Activated CD4-positive, alpha-beta T cell treated with anti-CD3 and anti-CD28 coated beads for 36 hours (primary cell): ENCODE measurements around the gene CMSS1. TPM values are rescaled to one million over a fixed set of nuclear protein-coding genes. Genes with fewer than 3 reads are reported as not detected.

Source experiments
- ATAC-seq: fragments of 200-7000 bp; cut with Tn5 transposase; one replicate; pipeline ENCODE4 v1.10.0; 2021; ENCODE audit warnings: mild to moderate bottlenecking, moderate library complexity
- CTCF ChIA-PET: fragments of 350-600 bp; sonication (Branson Sonifier 250); formaldehyde crosslinking; loops from one replicate; lab custom pipeline; 2021; ENCODE audit warnings: antibody characterized with exemption; lab: Charles Lee
- POLR2A ChIA-PET: fragments of 350-600 bp; sonication (Branson Sonifier 250); formaldehyde crosslinking; loops from one replicate; lab custom pipeline; 2021; ENCODE audit warnings: antibody characterized with exemption, inconsistent platforms; lab: Charles Lee
- DNase-seq: peaks from one replicate; pipeline ENCODE4 v3.0.0-alpha.2; 2020
- H3K27ac Mint-ChIP-seq: one replicate; pipeline ENCODE4 v1.8.0; 2021; ENCODE audit warnings: mixed read lengths
- H3K27me3 Mint-ChIP-seq: one replicate; pipeline ENCODE4 v1.8.0; 2021; ENCODE audit warnings: mixed read lengths
- H3K36me3 Mint-ChIP-seq: one replicate; pipeline ENCODE4 v1.8.0; 2021; ENCODE audit warnings: low read depth, mixed read lengths
- H3K4me1 Mint-ChIP-seq: one replicate; pipeline ENCODE4 v1.8.0; 2021; ENCODE audit warnings: mixed read lengths
- H3K4me3 Mint-ChIP-seq: one replicate; pipeline ENCODE4 v1.8.0; 2021; ENCODE audit warnings: mild to moderate bottlenecking, moderate library complexity, mixed read lengths
- H3K9me3 Mint-ChIP-seq: one replicate; pipeline ENCODE4 v1.8.0; 2021; ENCODE audit warnings: low read depth, mixed read lengths
- intact Hi-C, 2 experiments: fragments of 100-400 bp; cut with DNase I in 1 of 2; cut with micrococcal nuclease in 1 of 2; formaldehyde crosslinking; loops; one replicate each; pipeline versions ENCODE4 v1.14.2 to v1.15.1; 2022 to 2024; cut with DNase I, micrococcal nuclease
- total RNA-seq, 2 experiments: library from RNA; stranded (reverse); gene quantifications; one replicate each; pipeline ENCODE4 v1.2.3, GENCODE V29; 2021

Gene CMSS1
- total RNA-seq, 2 experiments from 2014 or later = 94.0 to 96.3 TPM

- Mint-ChIP-seq H3K9me3 (no peaks in the 10 kb centered on the region), H3K27me3 (no peaks in the 10 kb centered on the region), H3K4me1 (peaks cover 14% of the 10 kb centered on the region), H3K4me3 (no peak overlapping the region), H3K27ac (no peak overlapping the region), H3K36me3 (peaks cover 4% of the 10 kb centered on the region)
- no peak for ATAC-seq
- DNase-seq = no peak
- ChIA-PET CTCF (interaction anchor here (0.7 to 1.0 kb wide), 3 partner anchors 9 to 191 kb away, joined by 3 to 5 read pairs (median 4); no protein-coding TSS in a partner anchor), POLR2A (no interaction called here)
- intact Hi-C loops = loop anchor here in 1 of 2 experiments (2.0 kb wide), 1 partner anchor 17 kb away; no protein-coding TSS in a partner anchor
Measured at GRCh38 chr3:99855900-99856299, 38.2 kb downstream of the CMSS1 start.

- ChIA-PET CTCF (interaction anchor here (0.7 kb wide), 1 partner anchor 10 kb away, joined by 5 read pairs; no protein-coding TSS in a partner anchor), POLR2A (interaction anchor here (1.0 kb wide), 1 partner anchor 11 kb away, joined by 4 read pairs; no protein-coding TSS in a partner anchor)
- DNase-seq = no peak
- H3K27ac Mint-ChIP-seq = no peak overlapping the region
- no peak overlapping the region for H3K4me3 Mint-ChIP-seq
- intact Hi-C loops = loop anchor here in 1 of 2 experiments (2.0 kb wide), 1 partner anchor 16 kb away; no protein-coding TSS in a partner anchor
- no peaks in the 10 kb centered on the region for H3K9me3 Mint-ChIP-seq
- H3K36me3 Mint-ChIP-seq = peaks cover 4% of the 10 kb centered on the region
- ATAC-seq = peak; percentile 90
- peaks cover 14% of the 10 kb centered on the region for H3K4me1 Mint-ChIP-seq
- H3K27me3 Mint-ChIP-seq = no peaks in the 10 kb centered on the region
Measured at GRCh38 chr3:99856437-99857220, 39.0 kb downstream of the CMSS1 start.

DNA sequence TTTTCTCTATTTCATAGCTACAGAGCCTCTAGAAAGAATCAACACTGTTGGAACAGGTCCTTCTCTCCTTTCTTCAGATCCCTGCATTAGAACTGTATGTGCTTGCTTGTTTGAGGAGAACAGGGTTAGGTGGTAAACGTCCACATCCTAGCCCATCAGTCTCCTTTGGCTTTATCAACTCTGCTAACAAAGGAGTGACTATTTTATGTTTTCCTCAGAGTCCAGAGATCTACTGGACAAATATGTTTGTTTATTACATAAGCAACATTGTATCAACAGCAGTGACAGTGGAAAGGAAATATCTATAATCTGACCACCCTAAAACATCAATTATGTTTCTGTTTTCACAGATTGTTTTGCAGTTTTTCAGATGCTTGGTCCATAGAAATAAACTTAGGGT, 39.6 kb downstream of the CMSS1 start:
- Mint-ChIP-seq H3K4me3 (no peak overlapping the region), H3K36me3 (peaks cover 4% of the 10 kb centered on the region), H3K9me3 (no peaks in the 10 kb centered on the region), H3K27me3 (no peaks in the 10 kb centered on the region), H3K27ac (no peak overlapping the region), H3K4me1 (peaks cover 14% of the 10 kb centered on the region)
- CTCF ChIA-PET = no interaction called here
- ATAC-seq (no peak), DNase-seq (no peak)
- intact Hi-C loops = loop anchor here in 1 of 2 experiments (2.0 kb wide), 1 partner anchor 16 kb away; no protein-coding TSS in a partner anchor
- POLR2A ChIA-PET = interaction anchor here (1.0 kb wide), 1 partner anchor 11 kb away, joined by 4 read pairs; no protein-coding TSS in a partner anchor

- Mint-ChIP-seq H3K36me3 (peaks cover 4% of the 10 kb centered on the region), H3K9me3 (no peaks in the 10 kb centered on the region), H3K27ac (no peak overlapping the region), H3K27me3 (no peaks in the 10 kb centered on the region), H3K4me1 (peaks cover 14% of the 10 kb centered on the region), H3K4me3 (no peak overlapping the region)
- no peak for ATAC-seq
- DNase-seq = no peak
- intact Hi-C loops = no loop called here
- CTCF ChIA-PET = no interaction called here
- POLR2A ChIA-PET = interaction anchor here (0.9 kb wide), 1 partner anchor 41 kb away, joined by 3 read pairs; the partner anchor contains the start of gene CMSS1
Measured at GRCh38 chr3:99858469-99858868, 40.8 kb downstream of the CMSS1 start.

DNA sequence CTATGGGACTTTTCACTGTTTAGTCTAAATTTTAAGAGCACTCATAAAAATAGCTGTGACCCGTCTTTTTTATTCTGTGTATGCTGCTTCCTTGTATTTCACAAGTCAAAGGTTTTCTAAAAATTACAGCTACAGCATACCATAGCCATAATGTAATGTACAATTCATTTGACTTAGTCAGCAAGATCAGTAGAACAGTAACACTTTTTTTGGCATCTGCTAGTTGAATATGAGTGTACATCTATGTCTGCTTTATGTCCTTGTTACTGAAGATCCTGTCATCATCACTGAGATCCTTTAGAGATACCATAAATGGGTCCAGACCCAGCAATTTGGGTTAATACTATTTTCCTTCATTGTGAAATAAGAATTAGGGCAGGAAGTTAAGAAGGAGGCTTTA, 42.2 kb downstream of the CMSS1 start:
- Mint-ChIP-seq H3K27me3 (no peaks in the 10 kb centered on the region), H3K4me3 (no peak overlapping the region), H3K27ac (no peak overlapping the region), H3K9me3 (no peaks in the 10 kb centered on the region), H3K36me3 (peaks cover 9% of the 10 kb centered on the region), H3K4me1 (peaks cover 19% of the 10 kb centered on the region)
- intact Hi-C loops = no loop called here
- no peak for DNase-seq
- ChIA-PET POLR2A (no interaction called here), CTCF (interaction anchor here (0.7 to 2.0 kb wide), 6 partner anchors 8 to 209 kb away, joined by 3 to 10 read pairs (median 6); no protein-coding TSS in a partner anchor)
- no peak for ATAC-seq

DNA sequence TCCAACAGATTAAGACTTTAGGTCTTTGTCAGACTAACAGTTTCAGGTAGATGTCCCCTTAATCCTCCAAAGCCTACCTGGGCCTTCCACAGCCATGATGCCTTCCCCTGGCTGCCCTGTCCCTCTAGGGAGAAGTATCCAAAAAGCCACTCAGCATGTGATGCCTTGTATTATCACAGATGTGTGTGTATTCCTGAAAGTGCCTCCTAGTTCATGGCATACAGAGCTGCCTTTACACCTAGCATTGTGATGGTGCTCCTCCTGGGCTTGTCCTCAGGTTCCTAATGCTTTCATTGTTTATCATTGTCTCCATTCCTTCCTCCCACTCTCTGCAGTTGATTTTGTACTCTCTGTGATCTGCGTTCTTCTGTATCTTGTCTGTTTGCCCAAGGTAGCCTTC, 43.6 kb downstream of the CMSS1 start:
- Mint-ChIP-seq H3K9me3 (no peaks in the 10 kb centered on the region), H3K4me1 (peaks cover 23% of the 10 kb centered on the region), H3K4me3 (no peak overlapping the region), H3K27ac (no peak overlapping the region), H3K27me3 (no peaks in the 10 kb centered on the region), H3K36me3 (peaks cover 6% of the 10 kb centered on the region)
- intact Hi-C loops = no loop called here
- DNase-seq (no peak), ATAC-seq (no peak)
- ChIA-PET POLR2A (no interaction called here), CTCF (no interaction called here)

- peaks cover 6% of the 10 kb centered on the region for H3K36me3 Mint-ChIP-seq
- peaks cover 23% of the 10 kb centered on the region for H3K4me1 Mint-ChIP-seq
- DNase-seq (no peak), ATAC-seq (no peak)
- ChIA-PET CTCF (interaction anchor here (1.0 kb wide), 1 partner anchor 9 kb away, joined by 3 read pairs; no protein-coding TSS in a partner anchor), POLR2A (no interaction called here)
- no peak overlapping the region for H3K27ac Mint-ChIP-seq
- no peaks in the 10 kb centered on the region for H3K9me3 Mint-ChIP-seq
- H3K27me3 Mint-ChIP-seq = no peaks in the 10 kb centered on the region
- intact Hi-C loops = loop anchor here in 1 of 2 experiments (2.0 kb wide), 1 partner anchor 43 kb away; no protein-coding TSS in a partner anchor
- H3K4me3 Mint-ChIP-seq = no peak overlapping the region
Measured at GRCh38 chr3:99862208-99862607, 44.5 kb downstream of the CMSS1 start.

GRCh38 chr3:99863002-99863401, 45.3 kb downstream of the CMSS1 start:
- no peaks in the 10 kb centered on the region for H3K9me3 Mint-ChIP-seq
- H3K27ac Mint-ChIP-seq = no peak overlapping the region
- ChIA-PET POLR2A (no interaction called here), CTCF (interaction anchor here (1.0 kb wide), 1 partner anchor 70 kb away, joined by 3 read pairs; no protein-coding TSS in a partner anchor)
- ATAC-seq (no peak), DNase-seq (no peak)
- H3K4me3 Mint-ChIP-seq = no peak overlapping the region
- intact Hi-C loops = loop anchor here in 1 of 2 experiments (2.0 kb wide), 1 partner anchor 44 kb away; no protein-coding TSS in a partner anchor
- H3K36me3 Mint-ChIP-seq = peaks cover 6% of the 10 kb centered on the region
- H3K27me3 Mint-ChIP-seq = no peaks in the 10 kb centered on the region
- peaks cover 31% of the 10 kb centered on the region for H3K4me1 Mint-ChIP-seq

GRCh38 chr3:99863588-99863987, 45.9 kb downstream of the CMSS1 start:
- H3K9me3 Mint-ChIP-seq = no peaks in the 10 kb centered on the region
- H3K27ac Mint-ChIP-seq = no peak overlapping the region
- ChIA-PET CTCF (interaction anchor here (1.0 kb wide), 1 partner anchor 69 kb away, joined by 3 read pairs; no protein-coding TSS in a partner anchor), POLR2A (no interaction called here)
- peaks cover 6% of the 10 kb centered on the region for H3K36me3 Mint-ChIP-seq
- H3K4me3 Mint-ChIP-seq = no peak overlapping the region
- peaks cover 36% of the 10 kb centered on the region for H3K4me1 Mint-ChIP-seq
- H3K27me3 Mint-ChIP-seq = no peaks in the 10 kb centered on the region
- DNase-seq (no peak), ATAC-seq (no peak)
- intact Hi-C loops = loop anchor here in 1 of 2 experiments (2.0 kb wide), 1 partner anchor 45 kb away; no protein-coding TSS in a partner anchor

DNA sequence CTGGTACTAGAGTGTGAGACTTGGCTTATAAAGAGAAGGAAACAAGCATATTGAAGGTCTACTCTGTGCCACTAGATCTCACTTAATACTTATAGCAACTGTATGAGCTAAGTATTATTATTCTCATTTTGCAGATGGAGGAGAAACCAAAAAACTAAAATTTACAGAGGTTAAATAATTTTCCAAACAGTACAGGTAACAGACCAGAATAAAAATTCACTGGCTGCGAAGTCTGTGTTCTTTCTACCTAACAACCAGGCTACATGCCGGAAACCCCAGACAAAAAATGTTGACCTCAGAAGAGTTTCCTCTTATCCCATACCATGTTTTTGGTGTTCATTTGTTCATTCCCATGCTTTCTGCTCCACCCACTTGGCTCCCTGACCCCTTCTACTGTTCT, 46.6 kb downstream of the CMSS1 start:
- Mint-ChIP-seq H3K4me3 (no peak overlapping the region), H3K9me3 (no peaks in the 10 kb centered on the region), H3K27me3 (no peaks in the 10 kb centered on the region), H3K27ac (no peak overlapping the region), H3K4me1 (peaks cover 37% of the 10 kb centered on the region), H3K36me3 (peaks cover 6% of the 10 kb centered on the region)
- CTCF ChIA-PET = interaction anchor here (1.0 kb wide), 1 partner anchor 69 kb away, joined by 3 read pairs; no protein-coding TSS in a partner anchor
- POLR2A ChIA-PET = no interaction called here
- ATAC-seq = no peak
- no peak for DNase-seq
- intact Hi-C loops = no loop called here

- POLR2A ChIA-PET = no interaction called here
- Mint-ChIP-seq H3K4me3 (no peak overlapping the region), H3K27me3 (no peaks in the 10 kb centered on the region), H3K4me1 (peaks cover 37% of the 10 kb centered on the region), H3K27ac (no peak overlapping the region), H3K36me3 (peaks cover 8% of the 10 kb centered on the region), H3K9me3 (no peaks in the 10 kb centered on the region)
- no peak for ATAC-seq
- intact Hi-C loops = no loop called here
- DNase-seq = no peak
- CTCF ChIA-PET = no interaction called here
Measured at GRCh38 chr3:99865321-99865720, 47.7 kb downstream of the CMSS1 start.
